ENCODE data around the gene SP140.

- no peak for TF ChIP-seq EZH2phosphoT487 (IDR thresholded peaks at IDR 0.05; ENCODE audit: low read length)
- no peak for TF ChIP-seq CTCF (IDR thresholded peaks at IDR 0.05; ENCODE audit: low read length)
- TF ChIP-seq EZH2 (optimal IDR thresholded peaks at IDR 0.05; ENCODE audit: low read depth, low read length), result no peak
Measured at GRCh38 chr2:230325316-230326243, 100.0 kb downstream of the SP140 start.
